Mesendoderm (in vitro differentiated cells): ENCODE data around the gene PPP1CC.
"Not testable (repeated sequence)": the region's sequence is repeated elsewhere in the genome, so short reads cannot be mapped to it uniquely, and the experiment has no call there.

Source experiments
- DNase-seq: peaks from one replicate; pipeline ENCODE4 v3.0.0; 2013
- H2AK5ac ChIP-seq: 2 replicates; pipeline ENCODE4 v1.6.1; 2013; ENCODE audit warnings: low read length, inconsistent platforms
- H2BK120ac ChIP-seq: 2 replicates; pipeline ENCODE4 v1.6.1; 2013; ENCODE audit warnings: low read depth, mild to moderate bottlenecking, low read length, moderate library complexity, mixed read lengths
- H2BK15ac ChIP-seq: replicated peaks from 2 replicates; pipeline ENCODE4 v1.6.1; 2013; ENCODE audit warnings: low read depth, mild to moderate bottlenecking, moderate library complexity
- H2BK5ac ChIP-seq: 2 replicates; pipeline ENCODE4 v1.6.1; 2013; ENCODE audit warnings: low read length, inconsistent platforms
- H3K18ac ChIP-seq: 2 replicates; pipeline ENCODE4 v1.6.1; 2013; ENCODE audit warnings: mild to moderate bottlenecking, low read length, mixed read lengths
- H3K23ac ChIP-seq: one replicate; pipeline ENCODE4 v1.6.1; 2013; ENCODE audit warnings: low read length
- H3K27ac ChIP-seq: 2 replicates; pipeline ENCODE4 v1.5.1; 2013; ENCODE audit warnings: low read depth, mild to moderate bottlenecking, inconsistent platforms, low read length, moderate library complexity
- H3K27me3 ChIP-seq: 2 replicates; pipeline ENCODE4 v1.6.1; 2013; ENCODE audit warnings: low read length, control low read depth, mild to moderate bottlenecking, inconsistent platforms; ENCODE audit not compliant: insufficient read depth, poor library complexity
- H3K36me3 ChIP-seq: 2 replicates; pipeline ENCODE4 v1.6.1; 2013; ENCODE audit warnings: low read length, inconsistent platforms; ENCODE audit not compliant: control insufficient read depth, insufficient read depth
- H3K4ac ChIP-seq: one replicate; pipeline ENCODE4 v1.6.1; 2013; ENCODE audit warnings: low read depth, mild to moderate bottlenecking, low read length, moderate library complexity
- H3K4me1 ChIP-seq: 2 replicates; pipeline ENCODE4 v1.6.1; 2013; ENCODE audit warnings: low read depth, low read length, inconsistent platforms; ENCODE audit not compliant: control insufficient read depth
- H3K4me2 ChIP-seq: 2 replicates; pipeline ENCODE4 v1.6.1; 2013; ENCODE audit warnings: low read length
- H3K4me3 ChIP-seq: 2 replicates; pipeline ENCODE4 v1.5.1; 2013; ENCODE audit warnings: mild to moderate bottlenecking, low read length
- H3K56ac ChIP-seq: one replicate; pipeline ENCODE4 v1.6.1; 2013; ENCODE audit warnings: low read length
- H3K79me1 ChIP-seq: 2 replicates; pipeline ENCODE4 v1.6.1; 2013; ENCODE audit warnings: low read length, inconsistent platforms
- H3K79me2 ChIP-seq: 2 replicates; pipeline ENCODE4 v1.6.1; 2013; ENCODE audit warnings: mild to moderate bottlenecking, low read length; ENCODE audit not compliant: control insufficient read depth, insufficient read depth
- H3K9ac ChIP-seq: 2 replicates; pipeline ENCODE4 v1.6.1; 2013; ENCODE audit warnings: low read length, inconsistent platforms
- H4K5ac ChIP-seq: one replicate; pipeline ENCODE4 v1.6.1; 2013; ENCODE audit warnings: low read length
- H4K8ac ChIP-seq: one replicate; pipeline ENCODE4 v1.6.1; 2013; ENCODE audit warnings: low read depth, mild to moderate bottlenecking, control low read depth, low read length, moderate library complexity
- WGBS: extraction: QIAGEN DNeasy Blood & Tissue Kit; methylation state at CpG from one replicate; pipeline ENCODE4 v1.1.7; 2013; ENCODE audit warnings: low lambda C conversion rate, missing lambda C conversion rate; ENCODE audit not compliant: insufficient coverage; ENCODE audit errors: extremely low coverage; 5-methylcytosine and 5-hydroxymethylcytosine counted together

PPP1CC gene

DNA sequence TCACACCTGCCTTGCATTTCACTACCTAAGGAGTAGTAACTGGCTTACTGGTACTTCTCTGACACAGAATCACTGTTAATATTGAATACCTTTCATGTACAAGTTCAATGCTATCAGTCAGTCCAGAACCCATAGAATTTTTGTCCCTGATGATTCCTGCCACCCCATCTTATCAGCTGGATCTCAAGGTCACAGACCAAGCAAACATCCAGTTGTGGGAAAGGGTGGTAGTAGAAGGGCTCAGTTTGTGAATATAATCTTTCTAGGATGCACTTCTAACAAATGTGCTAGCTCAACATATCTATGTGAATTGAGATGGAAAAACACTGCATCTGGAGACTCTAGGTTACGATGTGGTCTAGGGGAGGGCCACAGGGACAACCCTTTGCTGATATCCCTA, 14.1 kb downstream of the PPP1CC start:
- H2BK5ac ChIP-seq = no peak overlapping the region
- H2AK5ac ChIP-seq = no peak overlapping the region
- no peak for DNase-seq
- no peak overlapping the region for H3K4ac ChIP-seq
- H2BK120ac ChIP-seq = no peak overlapping the region
- no peaks in the 10 kb centered on the region for H3K27me3 ChIP-seq
- no peak overlapping the region for H3K27ac ChIP-seq
- whole genome bisulfite sequencing = no CpG with 5 or more reads among the region's 1 CpG
- no peak overlapping the region for H3K56ac ChIP-seq
- H3K4me2 ChIP-seq = no peak overlapping the region
- H3K4me3 ChIP-seq = no peak overlapping the region
- H3K79me2 ChIP-seq = peaks cover 57% of the 10 kb centered on the region
- H4K5ac ChIP-seq = no peak overlapping the region
- H3K4me1 ChIP-seq = no peaks in the 10 kb centered on the region
- no peak overlapping the region for H3K18ac ChIP-seq
- H3K9ac ChIP-seq = no peak overlapping the region
- H2BK15ac ChIP-seq = no peak overlapping the region
- peaks cover 13% of the 10 kb centered on the region for H3K36me3 ChIP-seq
- H4K8ac ChIP-seq = no peak overlapping the region
- H3K79me1 ChIP-seq = peaks cover 20% of the 10 kb centered on the region
- no peak overlapping the region for H3K23ac ChIP-seq

- Histone ChIP-seq H2BK120ac (no peak overlapping the region), H3K4ac (no peak overlapping the region), H3K56ac (no peak overlapping the region), H3K23ac (no peak overlapping the region), H2BK5ac (no peak overlapping the region), H3K4me2 (no peak overlapping the region), H3K4me3 (no peak overlapping the region), H3K18ac (no peak overlapping the region), H4K5ac (no peak overlapping the region), H3K36me3 (peaks cover 14% of the 10 kb centered on the region), H3K79me2 (peaks cover 42% of the 10 kb centered on the region), H2BK15ac (no peak overlapping the region), H3K27me3 (no peaks in the 10 kb centered on the region), H4K8ac (no peak overlapping the region), H3K27ac (no peak overlapping the region), H3K4me1 (no peaks in the 10 kb centered on the region), H2AK5ac (no peak overlapping the region), H3K9ac (no peak overlapping the region), H3K79me1 (peaks cover 20% of the 10 kb centered on the region)
- DNase-seq = no peak
- no CpG with 5 or more reads among the region's 9 CpGs for WGBS
Measured at GRCh38 chr12:110726708-110727369, 15.9 kb downstream of the PPP1CC start.

- Histone ChIP-seq H4K8ac (no peak overlapping the region), H2BK15ac (no peak overlapping the region), H3K56ac (no peak overlapping the region), H3K4me3 (no peak overlapping the region), H2BK120ac (no peak overlapping the region), H3K27ac (no peak overlapping the region), H3K23ac (no peak overlapping the region), H3K79me2 (peaks cover 39% of the 10 kb centered on the region), H4K5ac (no peak overlapping the region), H2AK5ac (no peak overlapping the region), H3K4me1 (no peaks in the 10 kb centered on the region), H3K4me2 (no peak overlapping the region), H3K18ac (no peak overlapping the region), H3K36me3 (peaks cover 16% of the 10 kb centered on the region), H2BK5ac (no peak overlapping the region), H3K9ac (no peak overlapping the region), H3K27me3 (no peaks in the 10 kb centered on the region), H3K4ac (no peak overlapping the region), H3K79me1 (peaks cover 18% of the 10 kb centered on the region)
- WGBS = no CpG with 5 or more reads among the region's 4 CpGs
- no peak for DNase-seq
Measured at GRCh38 chr12:110726028-110726427, 16.7 kb downstream of the PPP1CC start.

DNA sequence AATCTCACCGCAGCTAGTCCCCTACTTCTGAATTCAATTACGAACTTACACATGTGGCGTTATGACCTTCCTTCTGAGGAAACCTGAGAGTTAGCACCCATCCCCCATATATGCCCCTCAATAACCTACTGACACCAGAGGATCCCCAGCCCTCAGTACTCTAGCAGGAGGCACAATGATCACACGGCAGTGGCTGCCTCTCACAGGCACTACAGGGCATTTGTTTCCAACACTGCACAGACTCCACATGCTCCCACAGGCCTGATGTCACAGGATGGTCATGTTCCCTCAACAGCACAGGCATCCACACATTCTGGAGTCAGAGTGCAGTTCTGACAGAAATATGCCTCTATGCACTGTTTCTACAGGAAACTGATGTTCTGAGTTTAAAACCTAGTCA, 17.4 kb downstream of the PPP1CC start:
- no peak overlapping the region for H4K8ac ChIP-seq
- no peak overlapping the region for H2AK5ac ChIP-seq
- H3K4me3 ChIP-seq = no peak overlapping the region
- H3K27ac ChIP-seq = no peak overlapping the region
- H3K79me2 ChIP-seq = peaks cover 35% of the 10 kb centered on the region
- H3K79me1 ChIP-seq = peaks cover 18% of the 10 kb centered on the region
- no peak for DNase-seq
- H2BK5ac ChIP-seq = no peak overlapping the region
- H3K4me2 ChIP-seq = no peak overlapping the region
- H2BK120ac ChIP-seq = no peak overlapping the region
- no peaks in the 10 kb centered on the region for H3K4me1 ChIP-seq
- H3K9ac ChIP-seq = no peak overlapping the region
- no peak overlapping the region for H4K5ac ChIP-seq
- no peak overlapping the region for H3K4ac ChIP-seq
- no CpG with 5 or more reads among the region's 4 CpGs for WGBS
- no peak overlapping the region for H3K56ac ChIP-seq
- H3K36me3 ChIP-seq = peaks cover 17% of the 10 kb centered on the region
- no peak overlapping the region for H3K23ac ChIP-seq
- H2BK15ac ChIP-seq = no peak overlapping the region
- H3K27me3 ChIP-seq = no peaks in the 10 kb centered on the region
- H3K18ac ChIP-seq = no peak overlapping the region

- not testable (repeated sequence) for H2BK5ac ChIP-seq, H2AK5ac ChIP-seq, H2BK15ac ChIP-seq, H3K4me3 ChIP-seq, H2BK120ac ChIP-seq, H3K56ac ChIP-seq, H4K8ac ChIP-seq, H4K5ac ChIP-seq, H3K9ac ChIP-seq, H3K4me2 ChIP-seq, DNase-seq, H3K27ac ChIP-seq, H3K4me1 ChIP-seq, H3K27me3 ChIP-seq, H3K23ac ChIP-seq, H3K18ac ChIP-seq, H3K4ac ChIP-seq
- Histone ChIP-seq H3K79me1 (peaks cover 15% of the 10 kb centered on the region), H3K79me2 (peaks cover 23% of the 10 kb centered on the region), H3K36me3 (peaks cover 14% of the 10 kb centered on the region)
- WGBS = no CpG with 5 or more reads among the region's 3 CpGs
Measured at GRCh38 chr12:110722892-110723291, 19.8 kb downstream of the PPP1CC start.

GRCh38 chr12:110721570-110721969, 21.1 kb downstream of the PPP1CC start:
- no peak overlapping the region for H4K8ac ChIP-seq
- no peak overlapping the region for H3K4me3 ChIP-seq
- peaks cover 10% of the 10 kb centered on the region for H3K79me1 ChIP-seq

More at GRCh38 chr12:110721570-110721969, 21.1 kb downstream of the PPP1CC start:
- no peak overlapping the region for H2AK5ac ChIP-seq
- peaks cover 13% of the 10 kb centered on the region for H3K36me3 ChIP-seq
- no peaks in the 10 kb centered on the region for H3K27me3 ChIP-seq
- H3K9ac ChIP-seq = no peak overlapping the region
- H2BK15ac ChIP-seq = no peak overlapping the region
- H3K18ac ChIP-seq = no peak overlapping the region
- H2BK120ac ChIP-seq = no peak overlapping the region
- no peak overlapping the region for H3K4me2 ChIP-seq
- no peak overlapping the region for H3K4ac ChIP-seq
- H3K27ac ChIP-seq = no peak overlapping the region
- no peak overlapping the region for H3K23ac ChIP-seq
- no peak for DNase-seq
- H3K56ac ChIP-seq = no peak overlapping the region
- peaks cover 12% of the 10 kb centered on the region for H3K79me2 ChIP-seq
- no peak overlapping the region for H2BK5ac ChIP-seq
- no peaks in the 10 kb centered on the region for H3K4me1 ChIP-seq
- H4K5ac ChIP-seq = no peak overlapping the region
